Endothelial cell of umbilical vein (primary cell): ENCODE results near the gene SSNA1. TPM values are rescaled to one million over a fixed set of nuclear protein-coding genes. Genes with fewer than 3 reads are reported as not detected.

Experiments used
- BruUV-seq: library from RNA; stranded (reverse); fragments of 400-500 nt; replicated peaks from 2 replicates; lab custom pipeline; 2021; lab: Mats Ljungman, UMichigan
- CTCF ChIA-PET: fragments of 300-600, 350-600 bp; sonication (Branson Sonifier 250); formaldehyde crosslinking; loops from one replicate; lab custom pipeline; 2021; ENCODE audit warnings: antibody characterized with exemption, inconsistent platforms; lab: Charles Lee
- POLR2A ChIA-PET: fragments of 300-600, 350-600 bp; sonication (Branson Sonifier 250); formaldehyde crosslinking; loops from one replicate; lab custom pipeline; 2021; ENCODE audit warnings: antibody characterized with exemption, inconsistent platforms; lab: Charles Lee
- DNase-seq: peaks from one replicate; pipeline ENCODE4 v3.0.0-alpha.2; 2011; ENCODE audit warnings: low read depth, low spot score
- FAIRE-seq: peaks from 2 replicates; lab custom pipeline; 2011; peaks lifted over from hg19 to GRCh38; lab: Jason Lieb, UNC
- H2AFZ ChIP-seq: 2 replicates; pipeline ENCODE4 v1.6.0; 2012; ENCODE audit warnings: low read depth, low read length, control low read depth, inconsistent platforms
- H3K27ac ChIP-seq: 2 replicates; pipeline ENCODE4 v1.5.1; 2011; ENCODE audit warnings: low read depth, mild to moderate bottlenecking, control low read depth, low read length, moderate library complexity; ENCODE audit not compliant: insufficient read depth
- H3K27me3 ChIP-seq, 2 experiments: 2 replicates each; pipeline versions ENCODE4 v1.6.0 to v1.6.1; 2011; ENCODE audit warnings: low read length in 2 of 2, mixed read lengths in 1 of 2; ENCODE audit not compliant: control insufficient read depth in 2 of 2, insufficient read depth in 2 of 2
- H3K36me3 ChIP-seq, 2 experiments: 2 replicates in 1 of 2; 3 replicates in 1 of 2; pipeline ENCODE4 v1.5.1; 2011; ENCODE audit warnings: low read length in 2 of 2, mild to moderate bottlenecking in 1 of 2, moderate library complexity in 1 of 2; ENCODE audit not compliant: control insufficient read depth in 2 of 2, insufficient read depth in 2 of 2; ENCODE audit errors: extremely low read depth in 1 of 2
- H3K4me1 ChIP-seq: 3 replicates; pipeline ENCODE4 v1.5.1; 2011; ENCODE audit warnings: mild to moderate bottlenecking, low read length; ENCODE audit not compliant: control insufficient read depth, insufficient read depth; ENCODE audit errors: extremely low read depth
- H3K4me2 ChIP-seq: 2 replicates; pipeline ENCODE4 v1.6.1; 2011; ENCODE audit warnings: low read length, control low read depth, mixed read lengths; ENCODE audit not compliant: insufficient read depth
- H3K4me3 ChIP-seq, 3 experiments: fragments of 200-600 bp in 1 of 3; sonication (generic), shearing (Covaris generic) in 1 of 3; replicated peaks in 1 of 3; 2 replicates each; pipeline ENCODE4 v1.5.1; 2011 to 2016; ENCODE audit warnings: control low read depth in 3 of 3, low read length in 3 of 3, mild to moderate bottlenecking in 2 of 3, inconsistent platforms in 1 of 3, low read depth in 1 of 3, moderate library complexity in 1 of 3; ENCODE audit not compliant: insufficient read depth in 1 of 3
- H3K79me2 ChIP-seq: 2 replicates; pipeline ENCODE4 v1.6.0; 2012; ENCODE audit warnings: low read length, inconsistent platforms; ENCODE audit not compliant: control insufficient read depth, insufficient read depth
- H3K9ac ChIP-seq: replicated peaks from 2 replicates; pipeline ENCODE3; 2011; ENCODE audit warnings: low read length, control low read depth; ENCODE audit not compliant: insufficient read depth; ENCODE audit errors: extremely low read depth
- H3K9me1 ChIP-seq: replicated peaks from 3 replicates; pipeline ENCODE4 v1.6.0; 2011; ENCODE audit warnings: mild to moderate bottlenecking, low read length; ENCODE audit not compliant: control insufficient read depth, insufficient read depth; ENCODE audit errors: extremely low read depth
- H3K9me3 ChIP-seq: replicated peaks from 2 replicates; pipeline ENCODE4 v1.5.1; 2012; ENCODE audit warnings: low read length, inconsistent platforms; ENCODE audit not compliant: control insufficient read depth, insufficient read depth
- H4K20me1 ChIP-seq: replicated peaks from 2 replicates; pipeline ENCODE3; 2011; ENCODE audit warnings: mild to moderate bottlenecking, low read length; ENCODE audit not compliant: control insufficient read depth, insufficient read depth; ENCODE audit errors: extremely low read depth
- CTCF ChIP-seq, 2 donors: IDR thresholded peaks; 1 replicate in 1 of 2; 2 replicates in 1 of 2; pipeline ENCODE4 v1.5.1; 2011; ENCODE audit warnings: low read length in 2 of 2, mild to moderate bottlenecking in 2 of 2, moderate library complexity in 2 of 2, control low read depth in 1 of 2, inconsistent platforms in 1 of 2, low read depth in 1 of 2; ENCODE audit not compliant: insufficient read depth in 1 of 2; ENCODE audit errors: extremely low read depth in 1 of 2
- EZH2 ChIP-seq: IDR thresholded peaks from 2 replicates; pipeline ENCODE4 v1.6.1; 2012; ENCODE audit warnings: borderline replicate concordance, low read depth, mild to moderate bottlenecking, moderate library complexity, low read length, inconsistent platforms; ENCODE audit not compliant: severe bottlenecking
- FOS ChIP-seq: IDR thresholded peaks from 2 replicates; pipeline ENCODE4 v1.6.1; 2011; ENCODE audit warnings: mild to moderate bottlenecking, low read length, moderate library complexity, borderline replicate concordance; ENCODE audit not compliant: insufficient read depth
- GATA2 ChIP-seq: IDR thresholded peaks from 2 replicates; pipeline ENCODE4 v1.7.0; 2011; ENCODE audit warnings: low read depth, mild to moderate bottlenecking, moderate library complexity, mixed read lengths, low read length; ENCODE audit not compliant: insufficient read length, insufficient read depth
- JUN ChIP-seq: IDR thresholded peaks from 2 replicates; pipeline ENCODE4 v1.6.1; 2011; ENCODE audit warnings: borderline replicate concordance, low read depth; ENCODE audit not compliant: insufficient read length, insufficient read depth
- MAX ChIP-seq: IDR thresholded peaks from 2 replicates; pipeline ENCODE4 v1.6.1; 2011; ENCODE audit not compliant: insufficient read depth, insufficient read length
- MYC ChIP-seq: IDR thresholded peaks from one replicate; pipeline ENCODE4 v1.6.1; 2011; ENCODE audit warnings: mild to moderate bottlenecking, low read depth, low read length
- POLR2A ChIP-seq: IDR thresholded peaks from 2 replicates; pipeline ENCODE4 v1.6.1; 2012; ENCODE audit warnings: low read depth, mild to moderate bottlenecking, control low read depth, low read length
- POLR2AphosphoS5 ChIP-seq: IDR thresholded peaks from 2 replicates; pipeline ENCODE4 v1.6.1; 2012; ENCODE audit warnings: low read depth, mild to moderate bottlenecking, control low read depth, low read length, moderate library complexity; ENCODE audit not compliant: insufficient read depth
- dilution Hi-C: fragments of 300-500 bp; cut with MboI; formaldehyde crosslinking; loops from one replicate; pipeline ENCODE4 v1.15.0; 2019; ENCODE audit warnings: low sequenced_read_pairs; ENCODE audit not compliant: extremely low pct_ligation_motif_present
- intact Hi-C: fragments of 100-400 bp; cut with micrococcal nuclease; formaldehyde crosslinking; loops from one replicate; pipeline ENCODE4 v1.10.0; 2022
- polyA plus RNA-seq, 4 experiments: library from polyadenylated mRNA; depleted of rRNA in 3 of 4; stranded (reverse) in 3 of 4; unstranded in 1 of 4; fragments of >200 nt; gene quantifications; 2 replicates each; pipeline versions ENCODE4 v1.2.1 to v1.2.3, GENCODE V29; 2011 to 2012; ENCODE audit warnings: missing spikeins in 1 of 4
- total RNA-seq: library from RNA; stranded (reverse); gene quantifications from 2 replicates; pipeline ENCODE4 v1.2.3, GENCODE V29; 2021

Gene SSNA1
- total and polyA plus RNA-seq, 2 donors (not counting 3 experiments of a cell fraction or from before 2014, with no cell fraction given) = 89.0 to 146 TPM

GRCh38 chr9:137165250-137165836, 23.1 kb upstream of the SSNA1 start:
- BruUV-seq = no TSS peak
- intact Hi-C loops = no loop called here
- no peak for FAIRE-seq
- TF ChIP-seq POLR2AphosphoS5 = no peak
- no peak for TF ChIP-seq GATA2
- TF ChIP-seq JUN = no peak
- no peak for TF ChIP-seq POLR2A
- no peak for TF ChIP-seq EZH2
- no peak for TF ChIP-seq CTCF (IDR thresholded peaks at IDR 0.05; ENCODE audit: extremely low read depth in 1 of 2, insufficient read depth in 1 of 2, low read depth in 1 of 2, low read length in 2 of 2)
- TF ChIP-seq FOS = no peak
- no peak for TF ChIP-seq MAX
- no peak for TF ChIP-seq MYC
- Histone ChIP-seq H2AFZ (no peak overlapping the region), H3K27ac (no peak overlapping the region), H3K27me3 (peaks cover 37 to 41% of the 10 kb centered on the region in 2 experiments), H3K36me3 (no peaks in the 10 kb centered on the region), H3K4me3 (no peak overlapping the region), H3K4me2 (no peak overlapping the region), H3K9ac (no peak overlapping the region), H3K79me2 (no peaks in the 10 kb centered on the region), H4K20me1 (no peaks in the 10 kb centered on the region), H3K9me1 (no peaks in the 10 kb centered on the region), H3K9me3 (no peaks in the 10 kb centered on the region), H3K4me1 (peaks cover 3% of the 10 kb centered on the region)
- no peak for DNase-seq
- ChIA-PET POLR2A (no interaction called here), CTCF (interaction anchor here (1.8 kb wide), 1 partner anchor 11 kb away, joined by 7 read pairs; no protein-coding TSS in a partner anchor)
- dilution Hi-C loops = no loop called here
